Activated naive CD4-positive, alpha-beta T cell treated with anti-CD3 and anti-CD28 coated beads, Interleukin-2, amount 10 ng/mL, durations not matched to agents 5 hours and 36 hours (primary cell): ENCODE results near the gene PELO. TPM values are rescaled to one million over a fixed set of nuclear protein-coding genes. Genes with fewer than 3 reads are reported as not detected.

Experiments
- total RNA-seq, 2 experiments: library from RNA; stranded (reverse); gene quantifications; one replicate each; pipeline ENCODE4 v1.2.3, GENCODE V29; 2021

The PELO gene, protein sequence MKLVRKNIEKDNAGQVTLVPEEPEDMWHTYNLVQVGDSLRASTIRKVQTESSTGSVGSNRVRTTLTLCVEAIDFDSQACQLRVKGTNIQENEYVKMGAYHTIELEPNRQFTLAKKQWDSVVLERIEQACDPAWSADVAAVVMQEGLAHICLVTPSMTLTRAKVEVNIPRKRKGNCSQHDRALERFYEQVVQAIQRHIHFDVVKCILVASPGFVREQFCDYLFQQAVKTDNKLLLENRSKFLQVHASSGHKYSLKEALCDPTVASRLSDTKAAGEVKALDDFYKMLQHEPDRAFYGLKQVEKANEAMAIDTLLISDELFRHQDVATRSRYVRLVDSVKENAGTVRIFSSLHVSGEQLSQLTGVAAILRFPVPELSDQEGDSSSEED
- 10 to 100 TPM in 1 of 2 experiments, 1 to 10 TPM in 1; 9.6 to 11.5 TPM for total RNA-seq

DNA sequence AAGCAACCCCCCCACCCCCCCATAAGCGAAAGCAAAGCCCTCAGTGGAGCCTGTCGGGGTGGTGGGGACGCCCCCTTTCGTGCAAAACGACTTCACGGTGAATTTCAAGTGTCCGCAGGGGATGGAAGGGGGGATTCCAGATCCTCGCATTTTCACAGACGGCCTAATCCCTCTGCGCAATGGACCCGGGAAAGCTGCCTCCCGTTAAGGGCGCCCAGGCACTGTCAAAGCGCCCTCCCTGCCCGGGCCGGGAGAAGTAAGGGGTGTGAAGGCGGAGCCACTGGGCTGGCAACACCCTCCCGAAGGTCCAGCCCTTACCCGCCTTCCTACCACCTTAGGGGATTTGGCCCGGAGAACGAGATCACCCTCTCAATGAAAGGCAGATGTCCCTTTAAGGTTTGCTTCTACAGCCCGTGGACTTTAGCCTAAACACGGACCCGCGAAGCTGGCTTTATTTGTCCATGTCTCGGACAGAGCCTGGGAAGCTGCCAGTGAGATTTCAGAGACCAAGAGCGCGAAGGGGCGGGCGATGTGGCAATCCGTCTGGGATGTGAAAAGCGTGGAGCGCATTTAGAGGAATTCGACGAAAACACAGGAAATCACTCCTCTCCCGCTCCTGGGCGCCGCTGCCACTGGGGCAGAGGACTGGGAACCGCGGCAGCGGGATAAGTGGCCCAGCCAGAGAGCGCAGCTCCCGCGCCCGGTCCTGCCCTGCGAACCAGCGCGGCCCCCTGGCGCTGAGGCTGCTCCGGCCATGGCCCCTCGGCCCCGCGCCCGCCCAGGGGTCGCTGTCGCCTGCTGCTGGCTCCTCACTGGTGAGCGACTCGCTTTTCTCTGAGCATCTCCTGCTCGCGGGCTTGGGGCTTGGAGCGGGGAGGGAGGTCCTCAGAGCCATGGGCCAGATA is at the start of gene PELO, which contains the start of gene ITGA1:
PELO (plus strand) TSS at position 317 of the 905 bp plus-strand sequence. CDS start 12,479 bp downstream, outside the sequence.
ITGA1 (plus strand) TSS at position 317 of the 905 bp plus-strand sequence; CDS start at position 755, 438 bp downstream.

Other genes with a start within 250 kb of the PELO start
- 1 to 10 TPM in 1 of 2 experiments, under 1 TPM in 1; 0.93 to 1.6 TPM for gene ITGA1, start within 50 bp of the PELO start, total RNA-seq
- gene ITGA2, start 201.4 kb downstream of the PELO start, total RNA-seq = 1 to 10 TPM; 5.0 TPM